ENCODE results near the gene ADCY3.

The ADCY3 gene

DNA sequence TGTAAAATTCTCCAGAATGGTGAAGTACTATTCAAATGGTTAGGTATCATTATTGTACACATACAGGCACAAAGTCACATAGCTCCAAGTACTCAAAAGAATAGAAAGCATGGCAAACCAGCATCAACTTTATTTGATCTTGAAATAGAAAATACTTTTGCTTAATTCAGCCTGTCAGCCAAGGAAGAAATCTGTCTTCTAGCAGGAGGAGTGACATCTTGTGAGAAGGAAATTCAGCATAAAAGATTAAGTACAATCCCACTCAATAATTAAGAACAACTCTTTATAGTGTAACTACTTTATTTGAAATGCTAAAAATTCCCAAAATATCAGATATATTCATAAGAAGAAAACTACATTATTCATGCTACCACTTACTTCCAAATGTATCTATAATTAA, 35.9 kb upstream of the ADCY3 start:
- no peak for TF ChIP-seq CTCF (IDR thresholded peaks at IDR 0.05)
- no peak for TF ChIP-seq ZFX (IDR thresholded peaks at IDR 0.05; ENCODE audit: borderline replicate concordance)

DNA sequence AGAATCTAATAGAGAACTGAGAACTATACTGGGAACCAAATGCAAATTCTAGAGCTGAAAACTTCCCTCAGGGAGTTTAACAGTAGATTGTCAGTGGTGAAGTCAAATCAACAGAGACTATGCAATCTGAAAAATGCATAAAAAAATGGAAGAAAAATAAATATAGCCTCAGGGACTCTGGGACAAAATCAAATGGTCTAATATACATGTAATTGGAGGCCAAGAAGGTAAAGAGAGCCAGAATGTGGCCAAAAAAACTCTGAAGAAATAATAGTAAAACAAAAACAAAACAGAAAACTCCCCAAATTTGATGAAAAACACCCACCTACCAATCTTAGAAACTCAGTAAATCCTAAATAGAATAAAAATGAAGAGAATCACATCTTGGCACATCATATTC, 35.2 kb upstream of the ADCY3 start:
- H3K27ac ChIP-seq: no peak overlapping the region
- TF ChIP-seq CTCF (IDR thresholded peaks at IDR 0.05) (no peak), ZFX (IDR thresholded peaks at IDR 0.05; ENCODE audit: borderline replicate concordance) (no peak)

More for the DNA sequence above, 35.9 kb upstream of the ADCY3 start:
- H3K27ac ChIP-seq: no peak overlapping the region

- no peak overlapping the region for H3K27ac ChIP-seq
- no peak for TF ChIP-seq CTCF (IDR thresholded peaks at IDR 0.05)
Measured at GRCh38 chr2:24950102-24950501, 30.1 kb upstream of the ADCY3 start.

DNA sequence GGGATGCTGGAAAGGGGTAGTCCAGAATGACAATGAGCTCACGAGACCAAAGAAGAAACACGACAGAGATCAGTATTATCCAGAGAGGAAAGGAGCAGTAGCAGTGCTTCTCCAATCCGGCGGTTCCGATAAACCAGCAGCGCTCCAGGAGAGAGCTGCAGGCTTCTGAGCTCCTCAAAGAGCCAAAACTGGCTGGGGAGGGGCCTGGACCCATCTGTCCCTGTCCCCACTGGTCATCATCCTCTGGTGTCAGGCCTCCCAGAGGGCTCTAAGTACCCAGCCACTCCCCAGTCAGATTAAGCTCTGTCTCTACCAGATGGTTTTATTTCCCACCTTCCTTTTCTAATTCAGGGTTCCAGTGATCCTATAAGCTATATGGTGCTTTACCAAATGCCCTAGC, 28.5 kb upstream of the ADCY3 start:
- TF ChIP-seq ZFX (IDR thresholded peaks at IDR 0.05; ENCODE audit: borderline replicate concordance) (no peak), CTCF (IDR thresholded peaks at IDR 0.05) (no peak)
- H3K27ac ChIP-seq: no peak overlapping the region

DNA sequence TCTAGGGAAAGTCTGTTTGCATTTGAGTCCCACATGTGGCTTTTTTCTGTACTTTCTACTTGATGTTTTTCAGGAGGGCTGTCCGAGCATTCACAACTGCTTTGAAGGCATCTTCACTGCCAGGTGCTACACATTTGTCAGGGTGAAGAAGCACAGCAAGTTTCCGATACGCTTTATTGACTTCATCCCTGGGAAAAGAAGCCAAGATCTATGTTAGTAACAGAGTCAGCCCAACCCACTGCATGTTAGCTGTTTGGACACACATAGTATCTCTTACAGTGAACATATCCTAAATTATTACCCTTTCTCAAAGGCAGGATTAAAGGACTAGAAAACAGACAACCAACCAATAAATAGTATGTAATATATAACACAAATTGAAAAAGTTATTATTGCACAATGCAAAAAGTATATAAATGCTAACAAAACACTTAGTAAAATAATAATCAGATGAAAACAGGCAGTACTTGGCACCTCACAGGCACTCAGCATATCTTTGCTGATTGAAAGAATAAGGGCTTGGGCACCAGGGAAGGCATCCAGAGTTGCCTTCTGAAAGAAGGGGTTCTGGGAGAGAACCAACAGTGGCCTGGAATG, 27.6 kb upstream of the ADCY3 start:
- TF ChIP-seq CTCF (IDR thresholded peaks at IDR 0.05): no peak
- no peak for TF ChIP-seq ZFX (IDR thresholded peaks at IDR 0.05; ENCODE audit: borderline replicate concordance)
- H3K27ac ChIP-seq: no peak overlapping the region

DNA sequence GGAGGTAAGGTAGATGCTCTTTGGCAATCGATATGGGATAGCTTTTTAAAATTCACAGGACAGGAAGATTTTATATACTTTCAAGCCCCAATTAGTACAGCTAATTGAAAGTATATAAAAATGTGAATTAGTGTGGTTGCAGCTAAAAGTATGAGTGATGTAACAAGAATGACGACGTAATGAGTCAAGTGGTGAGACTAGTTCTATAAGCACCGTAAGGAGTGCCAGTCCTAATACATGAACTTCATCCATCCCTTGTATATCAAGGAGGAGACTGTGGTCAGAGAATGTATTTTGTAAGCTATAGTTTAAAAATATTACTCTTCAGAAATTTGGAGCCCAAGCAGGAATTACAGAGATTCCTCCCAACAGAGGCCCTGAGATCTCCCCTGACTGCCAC, 25.9 kb upstream of the ADCY3 start:
- TF ChIP-seq ZFX (IDR thresholded peaks at IDR 0.05; ENCODE audit: borderline replicate concordance) (no peak), CTCF (IDR thresholded peaks at IDR 0.05) (no peak)
- no peak overlapping the region for H3K27ac ChIP-seq

DNA sequence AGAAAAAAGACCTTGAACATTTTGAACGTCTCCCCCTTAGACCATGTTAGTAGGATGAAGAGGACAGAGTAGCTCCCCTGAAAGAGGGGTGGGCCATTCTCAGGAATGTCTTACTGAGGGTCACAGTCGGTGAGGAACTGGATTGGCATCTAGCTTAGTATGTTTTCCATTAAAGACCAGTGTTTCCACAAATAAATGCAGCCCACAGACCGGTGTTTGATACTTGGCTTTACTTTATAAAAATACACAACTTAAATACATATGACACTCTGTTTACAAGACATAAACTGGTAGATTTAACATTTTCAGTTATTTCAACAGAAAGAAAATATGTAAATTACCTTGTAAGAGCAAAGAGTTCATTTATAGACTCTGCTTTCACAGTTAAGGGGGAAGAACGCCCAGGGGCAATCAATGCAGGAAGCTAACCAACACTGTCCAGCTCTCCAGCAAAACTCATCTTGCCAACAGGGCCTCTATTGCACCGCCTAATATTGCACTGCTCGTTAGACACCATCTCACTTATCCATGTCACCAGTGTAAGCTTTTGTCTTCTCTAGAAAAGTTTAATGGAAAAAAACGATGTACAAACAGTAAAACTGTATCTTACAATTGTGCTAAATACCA, 23.5 kb upstream of the ADCY3 start:
- no peak overlapping the region for H3K27ac ChIP-seq
- TF ChIP-seq CTCF (IDR thresholded peaks at IDR 0.05): no peak
- TF ChIP-seq ZFX (IDR thresholded peaks at IDR 0.05; ENCODE audit: borderline replicate concordance): no peak
